Neural cell (in vitro differentiated cells): ENCODE results near the gene MRPL14. TPM values are rescaled to one million over a fixed set of nuclear protein-coding genes. Genes with fewer than 3 reads are reported as not detected.
"Not testable (repeated sequence)": the region's sequence is repeated elsewhere in the genome, so short reads cannot be mapped to it uniquely, and the experiment has no call there.

ENCODE experiments used
- H2AFZ ChIP-seq: fragments of 200-600, 300-800 bp; sonication (generic), shearing (Covaris generic); 2 replicates; pipeline ENCODE4 v1.6.0; 2014; ENCODE audit warnings: low read depth, mild to moderate bottlenecking, antibody characterized with exemption, low read length, moderate library complexity
- H3F3A ChIP-seq: fragments of 200-600 bp; shearing (Covaris generic); 2 replicates; pipeline ENCODE4 v1.6.1; 2016; ENCODE audit warnings: mild to moderate bottlenecking, moderate library complexity, mixed read lengths, antibody characterized with exemption, low read length; ENCODE audit not compliant: insufficient read depth, poor library complexity, severe bottlenecking
- H3K27ac ChIP-seq: fragments of 200-600, 300-800 bp; sonication (generic), shearing (Covaris generic); 2 replicates; pipeline ENCODE4 v1.5.1; 2014; ENCODE audit warnings: mild to moderate bottlenecking, low read length, moderate library complexity
- H3K27me3 ChIP-seq: fragments of 300-800, 200-600 bp; sonication (generic), shearing (Covaris generic); 2 replicates; pipeline ENCODE4 v1.6.0; 2014; ENCODE audit warnings: mild to moderate bottlenecking, low read depth, low read length, moderate library complexity; ENCODE audit not compliant: insufficient read depth
- H3K36me3 ChIP-seq: fragments of 300-800, 200-600 bp; sonication (generic), shearing (Covaris generic); 2 replicates; pipeline ENCODE4 v1.5.1; 2014; ENCODE audit warnings: mild to moderate bottlenecking, antibody characterized with exemption, low read length, moderate library complexity; ENCODE audit not compliant: insufficient read depth
- H3K4me2 ChIP-seq: fragments of 300-800, 200-600 bp; sonication (generic), shearing (Covaris generic); 2 replicates; pipeline ENCODE4 v1.6.0; 2014; ENCODE audit warnings: mild to moderate bottlenecking, low read length
- H3K4me3 ChIP-seq: fragments of 300-800, 200-600 bp; sonication (generic), shearing (Covaris generic); 2 replicates; pipeline ENCODE4 v1.5.1; 2014; ENCODE audit warnings: mild to moderate bottlenecking, low read length, moderate library complexity
- H3K79me2 ChIP-seq: fragments of 200-600 bp; shearing (Covaris generic); replicated peaks from 2 replicates; pipeline ENCODE4 v1.6.0; 2014; ENCODE audit warnings: mild to moderate bottlenecking, low read length, moderate library complexity; ENCODE audit not compliant: insufficient read depth
- H3K9ac ChIP-seq: fragments of 300-800, 200-600 bp; sonication (generic), shearing (Covaris generic); 2 replicates; pipeline ENCODE4 v1.6.1; 2016; ENCODE audit warnings: mild to moderate bottlenecking, low read length, mixed read lengths
- H3K9me2 ChIP-seq: fragments of 200-600 bp; shearing (Covaris generic); 2 replicates; pipeline ENCODE4 v1.6.1; 2016; ENCODE audit warnings: mild to moderate bottlenecking, low read length, mixed read lengths; ENCODE audit not compliant: insufficient read depth
- H3K9me3 ChIP-seq: fragments of 200-600, 300-800 bp; sonication (generic), shearing (Covaris generic); 2 replicates; pipeline ENCODE4 v1.6.1; 2016; ENCODE audit warnings: mild to moderate bottlenecking, mixed run types, low read length, moderate library complexity, mixed read lengths
- H4K20me1 ChIP-seq: fragments of 200-600 bp; shearing (Covaris generic); 2 replicates; pipeline ENCODE4 v1.6.1; 2016; ENCODE audit warnings: mild to moderate bottlenecking, mixed run types; ENCODE audit not compliant: insufficient read depth
- CTCF ChIP-seq: fragments of 450-650 bp; IDR thresholded peaks from 2 replicates; pipeline ENCODE4 v1.5.1; 2014; ENCODE audit warnings: antibody characterized with exemption, mild to moderate bottlenecking, moderate library complexity; ENCODE audit not compliant: poor library complexity, severe bottlenecking
- EP300 ChIP-seq: fragments of 450-650 bp; conservative IDR thresholded peaks from 2 replicates; pipeline ENCODE4 v1.6.1; 2014; ENCODE audit warnings: antibody characterized with exemption, mild to moderate bottlenecking, moderate library complexity; ENCODE audit not compliant: poor library complexity, severe bottlenecking
- EZH2 ChIP-seq: fragments of 200-600, 300-800 bp; shearing (Covaris generic), sonication (generic); IDR thresholded peaks from 2 replicates; pipeline ENCODE4 v1.6.1; 2014; ENCODE audit warnings: antibody characterized with exemption, low read length, borderline replicate concordance, mild to moderate bottlenecking; ENCODE audit not compliant: insufficient read depth, poor library complexity, severe bottlenecking
- MXI1 ChIP-seq: fragments of 450-650 bp; conservative IDR thresholded peaks from 2 replicates; pipeline ENCODE4 v1.6.1; 2014; ENCODE audit warnings: antibody characterized with exemption, mild to moderate bottlenecking; ENCODE audit not compliant: poor library complexity, severe bottlenecking
- POLR2AphosphoS5 ChIP-seq: IDR thresholded peaks from 2 replicates; pipeline ENCODE4 v1.6.1; 2012
- RAD21 ChIP-seq: fragments of 450-650 bp; conservative IDR thresholded peaks from 2 replicates; pipeline ENCODE4 v1.6.1; 2014; ENCODE audit warnings: antibody characterized with exemption, mild to moderate bottlenecking, moderate library complexity
- REST ChIP-seq: IDR thresholded peaks from 2 replicates; pipeline ENCODE4 v1.6.1; 2012; ENCODE audit warnings: borderline replicate concordance
- SMC3 ChIP-seq: fragments of 450-650 bp; conservative IDR thresholded peaks from 2 replicates; pipeline ENCODE4 v1.6.1; 2014; ENCODE audit warnings: antibody characterized with exemption, mild to moderate bottlenecking, moderate library complexity; ENCODE audit not compliant: poor library complexity
- TAF1 ChIP-seq: IDR thresholded peaks from 2 replicates; pipeline ENCODE4 v1.6.1; 2012; ENCODE audit warnings: low read depth
- polyA plus RNA-seq: library from polyadenylated mRNA; depleted of rRNA; stranded (reverse); fragments of >200 nt; gene quantifications from 2 replicates; pipeline ENCODE4 v1.2.3, GENCODE V29; 2014

MRPL14 gene
- polyA plus RNA-seq, 1 donor from 2014 or later: 66.4 TPM

- H3K4me2 ChIP-seq, H4K20me1 ChIP-seq, H3K36me3 ChIP-seq, H3F3A ChIP-seq, H3K4me3 ChIP-seq, H3K79me2 ChIP-seq, H2AFZ ChIP-seq, H3K9ac ChIP-seq, H3K9me2 ChIP-seq, H3K27me3 ChIP-seq, H3K27ac ChIP-seq, H3K9me3 ChIP-seq: not testable (repeated sequence)
Observed at GRCh38 chr6:44095243-44095623, 32.0 kb downstream of the MRPL14 start.

- H3K36me3 ChIP-seq: no peaks in the 10 kb centered on the region
- no peaks in the 10 kb centered on the region for H3K27me3 ChIP-seq
- H3K9me2 ChIP-seq: no peaks in the 10 kb centered on the region
- no peaks in the 10 kb centered on the region for H3K79me2 ChIP-seq
- H3F3A ChIP-seq: no peaks in the 10 kb centered on the region
- H3K4me3 ChIP-seq: no peak overlapping the region
- no peaks in the 10 kb centered on the region for H4K20me1 ChIP-seq
- H2AFZ ChIP-seq: no peak overlapping the region
- no peak overlapping the region for H3K27ac ChIP-seq
- H3K9ac ChIP-seq: no peak overlapping the region
- H3K9me3 ChIP-seq: no peaks in the 10 kb centered on the region
- TF ChIP-seq RAD21: no peak
- H3K4me2 ChIP-seq: no peak overlapping the region
Observed at GRCh38 chr6:44094403-44095242, 32.6 kb downstream of the MRPL14 start.

GRCh38 chr6:44093750-44094402, 33.4 kb downstream of the MRPL14 start:
- no peak overlapping the region for H2AFZ ChIP-seq
- H3K4me3 ChIP-seq: no peak overlapping the region
- no peaks in the 10 kb centered on the region for H3F3A ChIP-seq
- H3K9ac ChIP-seq: no peak overlapping the region
- H3K9me3 ChIP-seq: no peaks in the 10 kb centered on the region
- H3K79me2 ChIP-seq: no peaks in the 10 kb centered on the region
- no peak overlapping the region for H3K27ac ChIP-seq
- TF ChIP-seq CTCF: no peak
- TF ChIP-seq REST: no peak
- no peak for TF ChIP-seq TAF1
- TF ChIP-seq POLR2AphosphoS5: no peak
- no peak for TF ChIP-seq SMC3
- no peak for TF ChIP-seq EP300
- no peak for TF ChIP-seq EZH2
- TF ChIP-seq MXI1: no peak
- no peak for TF ChIP-seq RAD21
- H3K9me2 ChIP-seq: no peaks in the 10 kb centered on the region
- H4K20me1 ChIP-seq: no peaks in the 10 kb centered on the region
- no peaks in the 10 kb centered on the region for H3K36me3 ChIP-seq
- H3K4me2 ChIP-seq: no peak overlapping the region
- no peaks in the 10 kb centered on the region for H3K27me3 ChIP-seq
